Measurements from ENCODE around the gene SKIDA1. TPM values are rescaled to one million over a fixed set of nuclear protein-coding genes. Genes with fewer than 3 reads are reported as not detected.

SKIDA1 gene
- total and polyA plus RNA-seq, 2 donors (not counting 1 experiment from before 2014, with no cell fraction given), result 0.28 to 0.50 TPM

DNA sequence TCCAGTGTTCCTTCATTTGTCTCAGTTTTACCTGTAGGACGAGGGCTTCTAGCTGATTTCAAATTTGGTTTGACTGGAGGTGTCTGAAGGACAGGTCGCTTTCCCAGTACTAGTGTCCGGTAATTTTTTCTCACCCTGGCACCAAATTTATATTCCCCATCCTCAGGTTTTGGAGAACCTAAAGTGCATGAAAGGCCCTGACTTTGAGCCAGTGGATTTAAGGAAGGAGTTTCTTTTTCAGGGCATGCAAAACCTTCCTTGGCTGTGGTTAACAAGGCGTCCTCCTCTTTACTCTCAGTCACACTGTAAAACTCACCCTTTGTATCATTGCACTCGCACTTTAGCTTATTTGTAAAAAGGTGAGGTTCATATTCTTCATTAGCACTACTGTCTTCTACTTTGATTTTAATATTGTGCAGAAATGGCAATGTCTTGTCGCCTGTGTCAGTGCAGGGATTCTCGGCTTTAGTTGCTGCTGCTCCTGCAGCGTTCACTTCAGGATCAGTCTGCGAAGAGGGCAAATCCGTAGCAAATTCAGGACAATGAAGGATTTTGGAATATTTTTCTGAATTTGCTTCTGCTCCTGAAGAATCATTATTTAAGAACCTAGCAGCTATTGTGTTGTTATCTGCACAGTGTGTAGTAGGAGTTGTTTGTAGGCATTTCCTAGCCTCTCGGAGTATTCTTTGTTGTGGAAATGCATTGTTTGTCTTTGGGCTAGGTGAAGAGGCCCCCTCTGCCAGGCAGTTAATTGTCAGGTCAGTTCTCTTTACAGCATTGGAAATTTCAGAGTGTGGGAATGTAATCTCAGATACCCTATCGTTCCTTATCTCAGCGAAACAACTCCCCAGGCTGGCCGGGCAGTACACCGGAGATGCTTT lies 9.9 kb downstream of the SKIDA1 start:
- no peaks in the 10 kb centered on the region for H3K79me2 ChIP-seq (ENCODE audit: control insufficient read depth, insufficient read depth, low read length)
- peak overlapping the region; percentile 49 for H2AFZ ChIP-seq (ENCODE audit: low read length)
- H3K9me3 ChIP-seq (ENCODE audit: control insufficient read depth, insufficient read depth, low read depth, low read length), result no peaks in the 10 kb centered on the region
- peak overlapping the region; percentile 84 for H3K4me2 ChIP-seq (ENCODE audit: extremely low read depth, insufficient read depth, low read length)
- DNase-seq (ENCODE audit: low read depth in 2 of 2), result peak; percentile 48 to 54
- TF ChIP-seq EZH2 (IDR thresholded peaks at IDR 0.05; ENCODE audit: low read length, missing control alignments) (no peak), CTCF (conservative IDR thresholded peaks at IDR 0.05 in 1 of 2, IDR thresholded peaks at IDR 0.05 in 1 of 2; ENCODE audit: low read depth in 1 of 2, low read length in 2 of 2) (no peak)
- no peaks in the 10 kb centered on the region for H3K36me3 ChIP-seq (ENCODE audit: control insufficient read depth, insufficient read depth, low read length)
- H4K20me1 ChIP-seq (ENCODE audit: control insufficient read depth, extremely low read depth, insufficient read depth, low read length), result no peaks in the 10 kb centered on the region
- H3K27me3 ChIP-seq (ENCODE audit: control insufficient read depth, insufficient read depth, low read length), result no peaks in the 10 kb centered on the region
- no peak overlapping the region for H3K9ac ChIP-seq (ENCODE audit: insufficient read depth, low read length)
- H3K27ac ChIP-seq (ENCODE audit: insufficient read depth, low read length), result peak overlapping the region; percentile 19
- H3K4me3 ChIP-seq (replicated peaks in 1 of 4; ENCODE audit: control extremely low read depth in 1 of 4, insufficient read depth in 1 of 4, low read depth in 3 of 4, low read length in 4 of 4), result peak overlapping the region; percentile 55 to 87 (median 62)
- peaks cover 3% of the 10 kb centered on the region for H3K4me1 ChIP-seq (ENCODE audit: control insufficient read depth, extremely low read depth, insufficient read depth, low read length)

DNA sequence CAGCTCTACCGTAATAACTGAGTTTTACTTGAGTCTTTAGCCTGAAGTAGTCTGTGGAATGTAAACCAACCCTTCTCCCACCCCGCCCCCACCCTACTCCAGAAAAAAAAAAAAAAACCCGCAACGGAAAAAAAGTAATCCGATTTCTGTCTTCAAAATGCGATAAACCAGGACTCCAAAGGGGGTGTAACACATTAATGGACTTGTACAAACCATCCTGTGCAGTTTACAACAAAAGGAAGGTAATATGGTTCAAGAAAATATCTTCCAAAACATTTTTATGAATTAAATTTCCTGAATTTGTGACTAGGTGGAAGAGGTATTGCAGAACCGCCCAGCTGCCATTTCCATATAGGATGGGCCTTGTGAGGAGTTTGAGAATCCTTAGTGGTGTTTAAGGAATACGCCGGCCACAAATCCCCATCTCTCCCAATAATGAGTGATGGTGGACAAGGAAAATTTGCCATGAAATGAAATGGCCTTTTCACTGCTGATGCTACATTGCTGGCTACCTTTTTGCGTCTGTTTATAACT lies 10.6 kb downstream of the SKIDA1 start:
- H3K36me3 ChIP-seq (ENCODE audit: control insufficient read depth, insufficient read depth, low read length), result no peaks in the 10 kb centered on the region
- H2AFZ ChIP-seq (ENCODE audit: low read length), result no peak overlapping the region
- H3K27ac ChIP-seq (ENCODE audit: insufficient read depth, low read length), result no peak overlapping the region
- H3K4me2 ChIP-seq (ENCODE audit: extremely low read depth, insufficient read depth, low read length), result peak overlapping the region; percentile 84
- H3K4me3 ChIP-seq (replicated peaks in 1 of 4; ENCODE audit: control extremely low read depth in 1 of 4, insufficient read depth in 1 of 4, low read depth in 3 of 4, low read length in 4 of 4), result peak overlapping the region in 2 of 4 experiments; percentile 70 to 87
- TF ChIP-seq EZH2 (IDR thresholded peaks at IDR 0.05; ENCODE audit: low read length, missing control alignments) (no peak), CTCF (conservative IDR thresholded peaks at IDR 0.05 in 1 of 2, IDR thresholded peaks at IDR 0.05 in 1 of 2; ENCODE audit: low read depth in 1 of 2, low read length in 2 of 2) (no peak)
- no peak overlapping the region for H3K9ac ChIP-seq (ENCODE audit: insufficient read depth, low read length)
- H3K27me3 ChIP-seq (ENCODE audit: control insufficient read depth, insufficient read depth, low read length), result no peaks in the 10 kb centered on the region
- H3K4me1 ChIP-seq (ENCODE audit: control insufficient read depth, extremely low read depth, insufficient read depth, low read length), result peaks cover 3% of the 10 kb centered on the region
- H4K20me1 ChIP-seq (ENCODE audit: control insufficient read depth, extremely low read depth, insufficient read depth, low read length), result no peaks in the 10 kb centered on the region
- H3K9me3 ChIP-seq (ENCODE audit: control insufficient read depth, insufficient read depth, low read depth, low read length), result no peaks in the 10 kb centered on the region
- H3K79me2 ChIP-seq (ENCODE audit: control insufficient read depth, insufficient read depth, low read length), result no peaks in the 10 kb centered on the region
- peak; percentile 67 to 69 for DNase-seq (ENCODE audit: low read depth in 2 of 2)

DNA sequence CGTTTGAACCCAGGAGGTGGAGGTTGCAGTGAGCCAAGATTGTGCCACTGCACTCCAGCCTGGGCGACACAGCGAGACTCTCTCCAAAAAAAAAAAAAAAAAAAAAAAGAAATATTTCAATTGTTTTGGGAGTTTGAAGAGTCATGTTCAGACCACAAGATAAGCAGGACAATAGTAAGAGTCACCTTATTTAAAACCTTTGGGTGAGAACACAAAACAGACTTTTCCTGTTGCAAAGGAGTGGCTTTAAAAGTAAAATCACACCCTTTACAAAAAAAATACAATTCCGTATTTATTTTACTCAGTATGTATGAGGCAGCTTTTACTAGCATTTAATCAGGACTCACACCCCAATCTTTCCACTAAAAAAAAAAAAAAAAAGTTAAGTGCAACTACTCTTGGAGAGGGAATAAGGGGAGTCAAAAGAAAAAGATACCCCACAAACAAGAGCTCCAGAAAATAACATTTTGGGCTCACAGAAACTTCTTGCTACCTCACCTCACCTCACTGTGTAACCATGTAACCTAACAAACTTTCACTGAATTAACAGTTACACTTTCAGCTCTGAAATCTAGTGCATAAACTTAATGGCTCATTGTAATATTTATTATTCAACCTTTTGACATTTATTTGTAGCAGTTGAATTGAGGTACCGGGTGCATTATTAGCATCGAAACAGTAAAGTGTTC lies 11.2 kb downstream of the SKIDA1 start:
- peaks cover 3% of the 10 kb centered on the region for H3K4me1 ChIP-seq (ENCODE audit: control insufficient read depth, extremely low read depth, insufficient read depth, low read length)
- H3K9me3 ChIP-seq (ENCODE audit: control insufficient read depth, insufficient read depth, low read depth, low read length), result no peaks in the 10 kb centered on the region
- DNase-seq (ENCODE audit: low read depth in 2 of 2), result peak in 1 of 2 donors; percentile 45
- no peaks in the 10 kb centered on the region for H3K79me2 ChIP-seq (ENCODE audit: control insufficient read depth, insufficient read depth, low read length)
- H3K4me3 ChIP-seq (replicated peaks in 1 of 4; ENCODE audit: control extremely low read depth in 1 of 4, insufficient read depth in 1 of 4, low read depth in 3 of 4, low read length in 4 of 4), result peak overlapping the region in 2 of 4 experiments; percentile 17 to 87
- H4K20me1 ChIP-seq (ENCODE audit: control insufficient read depth, extremely low read depth, insufficient read depth, low read length), result no peaks in the 10 kb centered on the region
- no peaks in the 10 kb centered on the region for H3K27me3 ChIP-seq (ENCODE audit: control insufficient read depth, insufficient read depth, low read length)
- no peak overlapping the region for H3K9ac ChIP-seq (ENCODE audit: insufficient read depth, low read length)
- H3K27ac ChIP-seq (ENCODE audit: insufficient read depth, low read length), result no peak overlapping the region
- H3K4me2 ChIP-seq (ENCODE audit: extremely low read depth, insufficient read depth, low read length), result peak overlapping the region; percentile 62
- TF ChIP-seq EZH2 (IDR thresholded peaks at IDR 0.05; ENCODE audit: low read length, missing control alignments) (no peak), CTCF (conservative IDR thresholded peaks at IDR 0.05 in 1 of 2, IDR thresholded peaks at IDR 0.05 in 1 of 2; ENCODE audit: low read depth in 1 of 2, low read length in 2 of 2) (no peak)
- no peaks in the 10 kb centered on the region for H3K36me3 ChIP-seq (ENCODE audit: control insufficient read depth, insufficient read depth, low read length)
- no peak overlapping the region for H2AFZ ChIP-seq (ENCODE audit: low read length)
